MM.1S (cell line): Measurements from ENCODE around the gene DZIP1L.
"Not testable (repeated sequence)": the region's sequence is repeated elsewhere in the genome, so short reads cannot be mapped to it uniquely, and the experiment has no call there.

Experiments
- DNase-seq: peaks from one replicate; pipeline ENCODE4 v3.0.0-alpha.2; 2015
- H2AFZ ChIP-seq: fragments of 300-600 bp; sonication (generic); 2 replicates; pipeline ENCODE4 v1.6.0; 2016; ENCODE audit warnings: antibody characterized with exemption, low read length
- H3F3A ChIP-seq: fragments of 300-600 bp; sonication (generic); 2 replicates; pipeline ENCODE4 v1.6.1; 2016; ENCODE audit warnings: mild to moderate bottlenecking, antibody characterized with exemption, low read length, moderate library complexity, mixed read lengths; ENCODE audit not compliant: insufficient read depth
- H3K27ac ChIP-seq: fragments of 300-600 bp; sonication (generic); 2 replicates; pipeline ENCODE4 v1.5.1; 2016; ENCODE audit warnings: mild to moderate bottlenecking, low read length
- H3K27me3 ChIP-seq: fragments of 300-600 bp; sonication (generic); replicated peaks from 2 replicates; pipeline ENCODE4 v1.6.0; 2016; ENCODE audit warnings: low read length; ENCODE audit not compliant: insufficient read depth
- H3K36me3 ChIP-seq: fragments of 300-600 bp; sonication (generic); replicated peaks from 2 replicates; pipeline ENCODE4 v1.6.1; 2016; ENCODE audit warnings: mild to moderate bottlenecking, low read length, mixed read lengths; ENCODE audit not compliant: insufficient read depth
- H3K4me1 ChIP-seq: fragments of 300-600 bp; sonication (generic); 2 replicates; pipeline ENCODE4 v1.6.1; 2016; ENCODE audit warnings: low read length, mixed read lengths
- H3K4me2 ChIP-seq: fragments of 300-600 bp; sonication (generic); 2 replicates; pipeline ENCODE4 v1.6.0; 2016; ENCODE audit warnings: low read depth, low read length
- H3K4me3 ChIP-seq: fragments of 300-600 bp; sonication (generic); 2 replicates; pipeline ENCODE4 v1.5.1; 2016; ENCODE audit warnings: low read length, mixed read lengths
- H3K79me2 ChIP-seq: fragments of 300-600 bp; sonication (generic); 2 replicates; pipeline ENCODE4 v1.6.1; 2016; ENCODE audit warnings: mixed run types, low read length, mixed read lengths
- H3K9ac ChIP-seq: fragments of 300-600 bp; sonication (generic); 2 replicates; pipeline ENCODE4 v1.6.1; 2016; ENCODE audit warnings: low read length, mixed read lengths
- H3K9me2 ChIP-seq: fragments of 300-600 bp; sonication (generic); replicated peaks from 2 replicates; pipeline ENCODE4 v1.6.1; 2016; ENCODE audit warnings: mild to moderate bottlenecking, low read length, mixed read lengths; ENCODE audit not compliant: insufficient read depth
- H3K9me3 ChIP-seq: fragments of 300-600 bp; sonication (generic); replicated peaks from 2 replicates; pipeline ENCODE4 v1.6.1; 2016; ENCODE audit warnings: mild to moderate bottlenecking, low read length, mixed read lengths; ENCODE audit not compliant: insufficient read depth
- H4K20me1 ChIP-seq: fragments of 300-600 bp; sonication (generic); 2 replicates; pipeline ENCODE4 v1.6.1; 2016; ENCODE audit warnings: mild to moderate bottlenecking, low read length, moderate library complexity, mixed read lengths; ENCODE audit not compliant: insufficient read depth
- EZH2 ChIP-seq: fragments of 300-600 bp; sonication (generic); optimal IDR thresholded peaks from 2 replicates; pipeline ENCODE3; 2017; ENCODE audit warnings: low read depth, mild to moderate bottlenecking, antibody characterized with exemption, low read length, mixed read lengths
- EZH2phosphoT487 ChIP-seq: fragments of 300-600 bp; sonication (generic); IDR thresholded peaks from 2 replicates; pipeline ENCODE4 v1.6.1; 2018; ENCODE audit warnings: antibody characterized with exemption, low read length
- TF ChIP-seq, protein P1 (sequence below): fragments of 300-600 bp; sonication (generic); IDR thresholded peaks from 2 replicates; pipeline ENCODE4 v1.5.1; 2016; ENCODE audit warnings: antibody characterized with exemption, low read length, mixed read lengths

DZIP1L gene

DNA sequence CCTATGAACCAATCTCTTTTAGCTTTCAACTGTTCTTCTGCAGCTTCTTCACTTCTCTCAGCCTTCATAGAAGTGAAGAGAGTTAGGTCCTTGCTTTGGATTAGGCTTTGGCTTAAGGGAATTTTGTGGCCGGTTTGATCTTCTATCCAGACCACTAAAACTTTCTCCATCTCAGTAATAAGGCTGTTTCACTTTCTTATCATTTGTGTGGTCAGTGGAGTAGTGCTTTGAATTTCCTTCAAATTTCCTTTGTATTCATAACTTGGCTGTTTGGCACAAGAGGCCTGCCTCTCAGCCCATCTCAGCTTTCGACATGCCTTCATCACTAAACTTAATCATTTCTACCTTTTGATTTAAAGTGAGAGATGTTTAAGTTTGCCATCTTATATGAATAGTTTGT lies 21.7 kb downstream of the DZIP1L start:
- Histone ChIP-seq H3K27ac (no peak overlapping the region), H3K4me2 (no peak overlapping the region), H3F3A (no peaks in the 10 kb centered on the region), H4K20me1 (no peaks in the 10 kb centered on the region), H2AFZ (no peak overlapping the region), H3K9ac (no peak overlapping the region), H3K9me3 (no peaks in the 10 kb centered on the region), H3K79me2 (no peaks in the 10 kb centered on the region), H3K9me2 (no peaks in the 10 kb centered on the region), H3K36me3 (no peaks in the 10 kb centered on the region), H3K4me1 (no peaks in the 10 kb centered on the region), H3K4me3 (no peak overlapping the region), H3K27me3 (no peaks in the 10 kb centered on the region; the same call in 1 of the 2 replicates)
- TF ChIP-seq, protein P1, sequence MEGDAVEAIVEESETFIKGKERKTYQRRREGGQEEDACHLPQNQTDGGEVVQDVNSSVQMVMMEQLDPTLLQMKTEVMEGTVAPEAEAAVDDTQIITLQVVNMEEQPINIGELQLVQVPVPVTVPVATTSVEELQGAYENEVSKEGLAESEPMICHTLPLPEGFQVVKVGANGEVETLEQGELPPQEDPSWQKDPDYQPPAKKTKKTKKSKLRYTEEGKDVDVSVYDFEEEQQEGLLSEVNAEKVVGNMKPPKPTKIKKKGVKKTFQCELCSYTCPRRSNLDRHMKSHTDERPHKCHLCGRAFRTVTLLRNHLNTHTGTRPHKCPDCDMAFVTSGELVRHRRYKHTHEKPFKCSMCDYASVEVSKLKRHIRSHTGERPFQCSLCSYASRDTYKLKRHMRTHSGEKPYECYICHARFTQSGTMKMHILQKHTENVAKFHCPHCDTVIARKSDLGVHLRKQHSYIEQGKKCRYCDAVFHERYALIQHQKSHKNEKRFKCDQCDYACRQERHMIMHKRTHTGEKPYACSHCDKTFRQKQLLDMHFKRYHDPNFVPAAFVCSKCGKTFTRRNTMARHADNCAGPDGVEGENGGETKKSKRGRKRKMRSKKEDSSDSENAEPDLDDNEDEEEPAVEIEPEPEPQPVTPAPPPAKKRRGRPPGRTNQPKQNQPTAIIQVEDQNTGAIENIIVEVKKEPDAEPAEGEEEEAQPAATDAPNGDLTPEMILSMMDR, result no peak
- DNase-seq, result no peak

DNA sequence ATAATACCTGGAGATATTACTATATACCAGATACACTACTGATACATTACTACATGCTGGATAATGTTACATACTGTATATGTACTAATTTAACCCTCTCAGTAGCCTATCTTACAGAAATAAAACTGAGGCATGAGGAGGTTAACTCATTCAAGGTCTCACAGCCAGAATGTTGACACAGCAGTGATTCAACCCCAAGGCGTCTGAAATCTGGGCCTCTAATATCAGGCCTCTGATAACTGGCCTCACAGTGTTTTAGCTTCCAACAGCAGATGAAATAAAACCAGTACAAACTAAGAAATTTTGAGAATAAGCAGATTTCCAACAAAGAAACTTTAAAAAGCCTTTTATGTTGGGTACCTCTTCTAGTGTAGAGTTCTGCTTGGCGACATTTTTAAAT lies 23.4 kb downstream of the DZIP1L start:
- DNase-seq, result no peak
- Histone ChIP-seq H3K27ac (no peak overlapping the region), H3K4me1 (no peaks in the 10 kb centered on the region), H3K27me3 (no peaks in the 10 kb centered on the region; the same call in 1 of the 2 replicates), H3K79me2 (no peaks in the 10 kb centered on the region), H3K4me2 (no peak overlapping the region), H3K9ac (no peak overlapping the region), H3K36me3 (no peaks in the 10 kb centered on the region), H3K9me2 (no peaks in the 10 kb centered on the region), H3K4me3 (no peak overlapping the region), H3K9me3 (no peaks in the 10 kb centered on the region), H2AFZ (no peak overlapping the region), H4K20me1 (no peaks in the 10 kb centered on the region), H3F3A (no peaks in the 10 kb centered on the region)
- TF ChIP-seq EZH2 (no peak), EZH2phosphoT487 (no peak)
- TF ChIP-seq, protein P1, result no peak

DNA sequence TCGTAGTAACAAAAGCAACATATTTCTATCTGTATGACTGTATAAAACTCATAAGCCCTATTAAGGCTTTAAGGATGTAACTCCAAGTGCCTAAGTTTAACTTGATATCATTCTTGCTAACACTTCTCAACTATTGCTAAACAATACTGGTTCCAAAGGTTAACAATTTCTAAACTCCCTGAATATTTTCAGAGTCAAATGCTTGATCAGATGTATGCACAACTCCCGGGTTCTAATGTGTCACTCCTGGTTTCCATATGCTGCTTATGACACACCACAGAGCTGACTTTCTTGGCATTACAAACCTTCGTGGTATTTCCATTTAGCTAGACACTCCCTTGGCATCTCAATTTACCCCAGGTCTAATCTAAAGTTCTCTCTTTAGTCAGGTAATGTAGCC lies 26.3 kb downstream of the DZIP1L start:
- H3K9me3 ChIP-seq, result no peaks in the 10 kb centered on the region
- peaks cover 5% of the 10 kb centered on the region for H3K27me3 ChIP-seq
- H3K9me2 ChIP-seq, result no peaks in the 10 kb centered on the region
- no peaks in the 10 kb centered on the region for H3K36me3 ChIP-seq
- H3F3A ChIP-seq, result no peaks in the 10 kb centered on the region
- no peaks in the 10 kb centered on the region for H3K79me2 ChIP-seq
- H4K20me1 ChIP-seq, result no peaks in the 10 kb centered on the region
- no peak overlapping the region for H3K9ac ChIP-seq
- H3K4me3 ChIP-seq, result no peak overlapping the region
- H3K4me2 ChIP-seq, result no peak overlapping the region
- H3K4me1 ChIP-seq, result no peaks in the 10 kb centered on the region
- no peak overlapping the region for H3K27ac ChIP-seq
- DNase-seq, result no peak
- TF ChIP-seq EZH2 (no peak), EZH2phosphoT487 (no peak)
- TF ChIP-seq, protein P1, result no peak
- no peak overlapping the region for H2AFZ ChIP-seq

DNA sequence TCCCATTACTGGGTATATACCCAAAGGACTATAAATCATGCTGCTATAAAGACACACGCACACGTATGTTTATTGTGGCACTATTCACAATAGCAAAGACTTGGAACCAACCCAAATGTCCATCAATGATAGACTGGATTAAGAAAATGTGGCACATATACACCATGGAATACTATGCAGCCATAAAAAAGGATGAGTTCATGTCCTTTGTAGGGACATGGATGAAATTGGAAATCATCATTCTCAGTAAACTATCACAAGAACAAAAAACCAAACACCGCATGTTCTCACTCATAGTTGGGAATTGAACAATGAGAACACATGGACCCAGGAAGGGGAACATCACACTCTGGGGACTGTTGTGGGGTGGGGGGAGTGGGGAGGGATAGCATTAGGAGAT lies 29.7 kb downstream of the DZIP1L start:
- H4K20me1 ChIP-seq, H2AFZ ChIP-seq, H3K4me3 ChIP-seq, H3K9me2 ChIP-seq, H3K9ac ChIP-seq, H3K27ac ChIP-seq, DNase-seq, H3K9me3 ChIP-seq, H3K79me2 ChIP-seq, H3K4me2 ChIP-seq, H3K36me3 ChIP-seq: not testable (repeated sequence)
- Histone ChIP-seq H3K27me3 (peaks cover 19% of the 10 kb centered on the region), H3K4me1 (peaks cover 26% of the 10 kb centered on the region), H3F3A (peaks cover 20% of the 10 kb centered on the region)
